T-helper 9 cell (primary cell): Measurements from ENCODE around the gene WDR64.
"Not testable (repeated sequence)": the region's sequence is repeated elsewhere in the genome, so short reads cannot be mapped to it uniquely, and the experiment has no call there.

Experiments used
- DNase-seq: peaks from one replicate; pipeline ENCODE4 v3.0.0-alpha.2; 2020

The WDR64 gene

GRCh38 chr1:241808265-241808664 is 156.2 kb downstream of the WDR64 start:
- no peak for DNase-seq

- no peak for DNase-seq
Observed at GRCh38 chr1:241810769-241811405, 158.8 kb downstream of the WDR64 start.

GRCh38 chr1:241813768-241814320 is 161.8 kb downstream of the WDR64 start:
- no peak for DNase-seq

DNA sequence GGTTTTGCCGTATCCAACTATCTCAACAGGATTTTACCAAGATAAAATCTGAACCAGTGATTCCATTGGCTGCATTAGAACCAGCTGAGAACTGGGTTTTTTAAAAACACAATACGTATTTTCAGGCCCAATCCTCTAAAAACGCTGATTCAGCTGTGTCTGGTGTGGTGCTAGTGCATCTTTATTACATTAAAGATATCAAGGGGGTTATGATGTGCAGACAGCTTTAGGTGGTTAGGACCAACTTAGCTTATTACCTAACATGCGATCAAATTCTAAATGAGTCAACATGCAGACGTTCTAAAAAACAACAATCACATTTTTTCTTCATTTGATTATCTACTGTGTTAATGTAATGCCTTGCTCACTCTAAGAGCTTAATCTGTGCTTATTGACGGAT is 163.9 kb downstream of the WDR64 start:
- no peak for DNase-seq

GRCh38 chr1:241817331-241817792 is 165.3 kb downstream of the WDR64 start:
- no peak for DNase-seq

DNA sequence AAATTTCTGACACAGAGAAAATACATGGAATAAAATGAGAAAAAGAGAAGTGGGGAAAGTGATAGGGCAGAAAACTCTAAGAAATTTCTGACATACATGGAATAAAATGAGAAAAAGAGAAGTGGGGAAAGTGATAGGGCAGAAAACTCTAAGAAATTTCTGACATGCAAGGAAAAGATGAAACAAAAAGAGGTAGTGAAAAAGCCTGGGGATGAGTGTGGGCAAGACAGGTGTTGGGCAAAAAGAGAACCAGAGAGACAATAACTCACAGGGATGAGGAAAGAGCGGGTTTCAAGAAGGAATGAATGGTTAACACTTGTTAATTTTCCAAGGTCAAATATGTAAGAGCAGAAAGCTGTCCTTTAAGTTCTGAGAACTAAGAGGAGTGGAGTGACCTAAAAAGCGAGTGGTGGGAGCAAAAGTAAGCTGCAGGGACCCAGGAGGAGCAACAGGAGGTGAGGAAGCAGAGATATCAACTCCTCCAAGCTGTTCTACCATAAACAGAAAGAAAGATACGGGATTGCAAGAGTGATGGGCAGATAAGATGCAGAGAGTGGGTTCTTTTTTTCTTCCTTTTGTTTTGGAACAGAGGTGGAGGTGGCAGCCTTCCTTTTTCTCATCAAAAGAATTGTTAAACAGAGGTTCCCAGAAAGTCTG is 166.0 kb downstream of the WDR64 start:
- DNase-seq, result no peak

DNA sequence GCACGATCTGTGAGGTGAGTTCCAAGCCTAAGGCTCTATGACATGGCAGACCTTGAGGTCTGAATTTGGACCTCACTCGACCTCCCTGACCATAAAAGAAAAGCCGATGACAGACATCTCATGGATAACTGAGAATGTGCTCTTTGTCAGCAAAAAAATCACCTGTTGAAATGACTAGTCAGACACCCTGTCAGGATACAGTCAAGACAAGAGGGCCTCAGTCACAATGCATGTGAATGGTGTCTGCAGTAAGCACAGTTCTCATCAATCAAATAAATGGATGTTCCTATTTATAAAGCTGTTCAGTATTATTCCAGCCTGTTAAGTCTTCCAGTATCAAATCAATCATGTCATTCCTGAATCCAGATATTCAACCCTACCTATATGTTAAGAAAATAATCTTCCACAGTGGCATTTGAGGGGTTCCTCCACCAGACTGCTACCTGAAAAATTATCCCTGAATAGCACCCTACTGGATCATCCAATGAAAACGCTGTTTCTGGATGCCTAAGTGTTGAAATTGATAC is 167.3 kb downstream of the WDR64 start:
- DNase-seq, result no peak

- no peak for DNase-seq
Observed at GRCh38 chr1:241821363-241821762, 169.3 kb downstream of the WDR64 start.

DNA sequence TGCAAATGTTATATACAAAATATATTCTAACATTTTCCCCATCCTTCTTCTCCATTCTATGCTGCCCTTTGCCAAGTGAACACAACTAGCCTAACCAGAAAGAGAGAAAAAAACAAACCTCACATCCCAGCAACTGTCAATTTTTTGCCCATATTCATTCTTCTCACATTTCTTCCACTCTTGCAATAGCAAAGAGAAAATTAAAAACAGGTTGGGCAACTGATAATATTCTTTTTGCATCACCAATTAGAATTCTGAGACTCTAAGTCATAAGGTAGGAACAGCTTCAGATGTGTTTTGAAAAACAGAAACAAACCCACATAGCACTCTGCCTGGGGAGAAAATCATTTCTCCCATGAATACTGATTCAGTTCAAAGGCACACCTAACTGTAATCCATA is 170.8 kb downstream of the WDR64 start:
- no peak for DNase-seq

DNA sequence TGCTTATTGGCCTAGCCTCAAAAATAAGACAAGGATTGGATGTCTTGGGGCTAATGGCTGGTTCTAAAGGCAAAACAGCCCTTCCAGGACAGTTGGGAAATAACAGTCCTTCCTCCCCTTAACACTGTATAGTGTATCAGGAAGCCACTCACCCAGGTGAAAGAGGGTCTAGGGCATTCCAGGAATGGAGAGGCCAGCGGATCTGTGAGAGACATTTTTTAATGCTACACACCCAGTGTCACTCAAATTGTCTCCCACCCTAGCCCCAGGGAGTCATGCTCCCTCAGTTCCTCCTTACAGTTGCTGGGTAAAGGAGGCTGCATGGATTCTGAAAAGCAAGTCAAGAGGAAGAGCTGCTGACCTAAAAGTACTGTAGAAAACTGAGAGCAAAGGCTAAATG is 171.8 kb downstream of the WDR64 start:
- no peak for DNase-seq

DNA sequence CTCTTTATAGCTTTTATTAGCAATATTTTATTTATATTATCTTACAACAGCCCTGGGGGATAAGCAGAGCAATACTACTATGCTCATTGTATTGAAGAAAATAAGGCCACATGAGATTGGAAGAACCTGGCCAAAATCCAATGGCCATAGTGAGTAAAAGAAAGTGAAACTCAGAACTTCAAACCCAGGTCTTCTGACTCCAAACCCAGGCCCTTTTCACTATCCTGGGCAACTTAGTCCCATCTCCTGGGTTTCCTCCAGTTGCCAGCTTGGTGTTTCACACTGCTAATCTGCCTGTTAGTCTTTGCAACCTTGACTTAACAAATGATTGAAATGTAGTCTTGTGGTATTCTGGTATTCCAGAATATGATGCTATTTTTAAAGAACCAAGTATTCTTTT is 173.5 kb downstream of the WDR64 start:
- no peak for DNase-seq

- DNase-seq, result not testable (repeated sequence)
Observed at GRCh38 chr1:241826613-241827012, 174.5 kb downstream of the WDR64 start.

- no peak for DNase-seq
Observed at GRCh38 chr1:241827264-241827663, 175.2 kb downstream of the WDR64 start.

- DNase-seq, result no peak
Observed at GRCh38 chr1:241828463-241829021, 176.5 kb downstream of the WDR64 start.

GRCh38 chr1:241829468-241829867 is 177.4 kb downstream of the WDR64 start:
- DNase-seq, result no peak

DNA sequence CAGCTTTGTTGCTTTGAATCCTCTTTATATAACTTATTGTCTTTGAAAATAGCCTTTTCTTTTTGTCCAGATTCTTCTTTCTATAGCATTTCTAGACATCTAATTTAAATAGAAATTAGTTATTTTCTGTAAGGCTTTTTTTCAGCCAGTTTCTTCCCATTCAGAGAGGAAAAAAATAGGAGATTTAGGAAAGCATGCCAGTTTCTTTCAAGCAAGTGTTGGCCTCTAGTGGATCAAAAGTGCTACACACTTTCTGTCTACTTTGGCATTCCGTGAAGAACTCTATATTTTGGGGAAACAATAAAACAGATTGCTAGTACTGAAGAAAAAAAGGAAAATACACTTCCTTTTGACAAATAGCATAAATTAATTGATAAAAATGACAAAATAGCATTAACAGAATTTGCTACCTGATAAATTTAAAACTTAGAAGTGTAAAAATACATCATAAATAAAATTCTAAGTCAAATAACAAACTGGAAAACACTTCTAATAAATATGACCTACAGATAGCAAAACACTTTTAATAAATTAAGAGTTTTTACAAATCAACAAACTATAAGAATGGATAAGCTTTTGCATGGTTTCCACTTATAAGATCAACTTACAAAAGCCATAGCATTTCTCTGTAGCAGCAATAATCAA is 182.8 kb downstream of the WDR64 start:
- DNase-seq, result no peak

DNA sequence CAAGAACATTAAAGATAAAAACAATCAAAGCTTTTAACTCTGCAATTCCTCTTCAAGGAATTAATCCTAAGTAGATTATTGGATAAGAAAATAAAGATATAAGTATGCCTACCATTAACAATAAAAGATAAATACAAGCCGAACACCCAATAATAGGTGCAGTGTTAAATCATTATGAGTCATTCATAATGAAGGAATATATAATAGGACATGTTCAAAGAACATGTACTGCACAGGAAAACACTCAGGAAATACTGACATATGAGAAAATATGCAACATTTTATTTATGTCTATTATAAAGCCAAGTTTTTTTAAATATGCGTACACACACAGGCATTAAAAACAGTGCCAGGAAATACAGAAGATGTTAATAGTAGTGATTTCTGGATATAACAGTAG is 184.9 kb downstream of the WDR64 start:
- DNase-seq, result no peak

DNA sequence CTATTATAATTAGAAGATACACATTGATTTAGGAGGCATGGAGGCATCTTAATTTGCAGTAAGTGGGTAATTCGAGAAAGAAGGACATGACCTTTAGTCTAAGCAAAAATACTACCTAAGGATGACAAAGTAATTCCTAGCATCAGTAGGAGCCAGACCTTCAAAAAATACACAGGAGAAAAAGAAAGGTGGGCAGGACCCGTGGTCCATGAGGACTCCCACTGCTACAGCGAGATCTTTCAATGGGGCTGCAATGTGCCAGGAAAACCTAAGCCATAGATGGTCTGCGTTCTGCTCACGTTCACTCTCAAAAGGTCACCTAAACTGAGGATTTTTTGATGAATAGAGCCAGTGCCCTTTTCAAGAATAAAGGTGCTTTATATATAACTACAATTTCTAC is 185.3 kb downstream of the WDR64 start:
- no peak for DNase-seq

DNA sequence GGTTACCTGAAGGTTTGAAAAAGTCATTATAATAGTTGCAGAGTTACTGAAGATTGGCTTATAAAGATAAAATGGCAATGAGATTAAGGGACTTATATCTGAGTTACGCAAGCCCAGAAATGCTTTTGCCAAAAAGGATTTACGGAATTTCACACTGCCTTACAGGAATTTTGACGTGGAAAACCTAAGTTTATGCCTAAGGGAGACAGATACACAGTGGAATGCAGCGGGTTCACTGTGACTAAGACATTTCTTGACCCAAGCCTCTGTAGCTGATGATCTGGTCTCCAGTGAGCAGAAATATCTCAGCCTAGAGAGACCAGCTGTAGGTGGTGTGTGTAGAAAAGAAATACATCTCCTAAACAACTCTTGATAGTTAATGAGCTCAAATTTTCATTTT is 185.8 kb downstream of the WDR64 start:
- DNase-seq, result no peak

DNA sequence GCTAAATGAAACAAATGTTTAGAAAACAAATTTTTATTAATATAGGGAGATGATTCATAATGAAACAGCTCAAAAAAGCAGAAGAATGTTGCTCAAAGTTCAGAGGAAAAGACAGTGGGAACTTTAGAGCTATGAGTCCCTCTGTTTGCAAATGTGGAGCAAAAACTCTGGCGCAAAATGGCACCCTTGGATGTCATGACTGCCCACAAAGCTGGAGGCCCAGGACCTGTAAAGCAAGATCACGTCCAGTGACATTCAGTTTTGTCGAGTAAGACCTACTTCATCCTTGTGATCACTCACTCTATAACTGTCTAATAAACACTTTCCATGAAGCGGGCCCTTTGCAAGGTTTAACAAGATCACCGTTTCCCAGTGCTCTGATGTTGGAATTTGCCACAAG is 186.8 kb downstream of the WDR64 start:
- no peak for DNase-seq

DNA sequence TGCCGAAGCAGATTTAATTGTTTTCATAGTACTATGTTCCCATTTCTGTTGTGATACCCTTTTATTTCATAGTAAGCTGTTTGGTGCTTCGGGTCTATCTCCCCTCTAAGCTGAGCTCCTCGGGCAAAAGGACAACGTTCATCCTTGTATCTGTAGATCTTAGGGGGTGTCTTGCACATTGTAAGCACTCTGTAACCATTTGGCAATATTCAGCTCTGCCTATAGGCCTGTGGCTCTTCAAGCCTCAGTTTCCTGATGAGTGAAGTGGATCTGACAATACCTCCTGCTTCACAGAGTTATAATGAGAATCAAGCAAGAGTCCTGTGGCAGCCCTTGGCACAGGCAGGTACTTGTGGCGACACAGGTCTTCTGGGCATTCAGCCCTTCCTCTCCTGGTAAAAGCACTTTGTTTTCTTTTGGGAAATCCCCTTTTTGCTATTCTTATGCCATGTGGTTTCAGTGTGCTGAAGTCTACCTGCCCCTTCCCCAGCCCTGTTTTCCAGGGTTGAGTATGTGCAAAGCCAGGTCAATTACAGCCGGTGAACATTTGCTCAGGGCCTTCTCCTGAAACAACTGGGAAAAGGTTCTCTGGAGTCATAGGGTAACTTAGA is 187.4 kb downstream of the WDR64 start:
- no peak for DNase-seq

DNA sequence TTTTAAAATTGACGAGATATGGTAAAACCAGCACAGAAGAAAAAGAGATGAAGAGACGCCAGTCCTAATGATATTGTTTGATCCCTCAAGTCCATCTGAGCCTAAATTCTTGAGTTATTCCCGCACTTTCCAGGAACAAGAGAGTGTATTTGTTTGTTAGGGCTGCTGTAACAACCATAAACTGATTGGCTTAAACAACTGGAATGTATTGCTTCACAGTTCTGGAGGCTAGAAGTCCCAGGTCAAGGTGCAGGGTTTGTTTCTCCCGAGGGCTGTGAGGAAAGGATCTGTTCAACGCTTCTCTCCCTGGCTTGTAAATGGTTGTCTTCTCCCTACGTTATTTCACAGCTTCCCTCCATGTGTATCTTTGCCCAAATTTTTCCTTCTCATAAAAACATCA is 188.1 kb downstream of the WDR64 start:
- no peak for DNase-seq

DNA sequence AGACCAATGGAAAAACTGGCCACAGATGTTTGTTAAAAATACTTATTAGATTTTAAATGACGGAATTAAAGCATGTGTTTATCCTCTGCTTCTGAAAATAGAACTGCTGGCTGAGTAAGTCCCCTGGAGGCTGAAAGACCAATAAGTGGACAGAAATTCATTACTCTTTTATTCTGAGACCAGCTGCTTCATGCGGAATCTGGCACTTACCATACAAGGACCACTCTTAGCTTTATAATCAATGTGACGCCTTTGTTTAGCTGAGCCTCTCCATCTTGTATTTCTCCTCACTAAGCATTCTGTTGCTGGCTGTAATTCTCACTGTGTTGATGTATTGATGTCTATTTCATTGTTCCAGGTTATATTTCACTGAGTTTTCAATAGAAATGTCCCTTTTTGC is 189.6 kb downstream of the WDR64 start:
- no peak for DNase-seq
